ENCODE data around the gene SLC39A7. TPM values are rescaled to one million over a fixed set of nuclear protein-coding genes. Genes with fewer than 3 reads are reported as not detected.
A peak's percentile ranks its signal among the peaks of the same experiment; 100 is the strongest.

Gene SLC39A7
- total and polyA plus RNA-seq, 2 of the 13 experiments (the other 11 are each of a cell fraction or from before 2014, with no cell fraction given), result 142 to 229 TPM

GRCh38 chr6:33200219-33201146 lies at the start of gene SLC39A7, which contains the start of gene RXRB (continued):
- TF ChIP-seq GMEB2 (CRISPR knock-in tag; IDR thresholded peaks at IDR 0.05; ENCODE audit: low read depth) (0 out of 2 replicates have a peak, but pooled peaks have one; percentile 41), CBX2 (IDR thresholded peaks at IDR 0.05; ENCODE audit: low read depth, low read length) (no peak), CBX2 (CRISPR knock-in tag; IDR thresholded peaks at IDR 0.05; ENCODE audit: low read depth) (no peak), WIZ (CRISPR knock-in tag; IDR thresholded peaks at IDR 0.05) (peak; percentile 58; the same call in 1 of the 2 replicates), ZNF83 (CRISPR knock-in tag; IDR thresholded peaks at IDR 0.05; ENCODE audit: borderline replicate concordance) (peak; percentile 74; the same call in 1 of the 2 replicates), ZNF558 (CRISPR knock-in tag; IDR thresholded peaks at IDR 0.05; ENCODE audit: borderline replicate concordance) (no peak; the same call in 1 of the 2 replicates), CERS6 (CRISPR knock-in tag; IDR thresholded peaks at IDR 0.05) (no peak), ZNF317 (CRISPR knock-in tag; IDR thresholded peaks at IDR 0.05) (peak; percentile 57; the same call in 1 of the 2 replicates), SNAPC4 (CRISPR knock-in tag; IDR thresholded peaks at IDR 0.05) (peak; percentile 43; the same call in 1 of the 2 replicates), SNAPC5 (CRISPR knock-in tag; IDR thresholded peaks at IDR 0.05; ENCODE audit: borderline replicate concordance) (no peak), GATAD1 (CRISPR knock-in tag; IDR thresholded peaks at IDR 0.05) (peak; percentile 89), PHF8 (CRISPR knock-in tag; IDR thresholded peaks at IDR 0.05) (peak; percentile 92), MEIS2 (CRISPR knock-in tag; IDR thresholded peaks at IDR 0.05) (peak; percentile 86), HBP1 (CRISPR knock-in tag; IDR thresholded peaks at IDR 0.05; ENCODE audit: low read depth) (peak; percentile 36), GFI1 (CRISPR knock-in tag; IDR thresholded peaks at IDR 0.05; ENCODE audit: borderline replicate concordance) (no peak; the same call in 1 of the 2 replicates), ZNF737 (CRISPR knock-in tag; IDR thresholded peaks at IDR 0.05; ENCODE audit: borderline replicate concordance) (no peak), TSC22D2 (CRISPR knock-in tag; IDR thresholded peaks at IDR 0.05; ENCODE audit: borderline replicate concordance) (0 out of 2 replicates have a peak, but pooled peaks have one; percentile 17), PHB2 (IDR thresholded peaks at IDR 0.05; ENCODE audit: partially characterized antibody) (no peak)
